GM18508 (cell line): Measurements from ENCODE around the gene ULK2.

Experiments
- ATAC-seq: cut with Tn5 transposase; IDR thresholded peaks from one replicate; pipeline ENCODE4 v1.9.1; 2021; ENCODE audit warnings: moderate number of reproducible peaks; ENCODE audit not compliant: insufficient read depth, unreplicated experiment

Gene ULK2

DNA sequence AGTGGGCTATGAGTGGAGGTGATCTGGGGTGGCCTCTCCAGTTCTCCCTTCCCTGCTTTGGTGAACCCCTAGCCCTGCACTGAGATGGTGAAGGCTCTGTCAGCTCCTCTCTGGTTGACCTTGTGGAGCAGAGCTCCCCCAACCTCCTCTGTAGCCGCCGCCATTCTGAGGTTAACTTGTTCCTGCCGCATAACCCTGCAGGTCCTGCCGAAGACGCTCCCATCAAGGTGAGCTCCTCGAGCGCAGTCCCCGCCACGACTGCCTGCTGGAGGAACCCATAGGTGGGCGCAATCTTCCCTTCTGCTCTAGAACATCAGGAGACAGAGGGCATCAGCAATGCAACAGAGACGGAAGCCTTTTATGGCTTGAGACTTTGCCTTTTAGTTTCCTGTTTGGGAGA is 136.1 kb downstream of the ULK2 start:
- ATAC-seq: no peak

DNA sequence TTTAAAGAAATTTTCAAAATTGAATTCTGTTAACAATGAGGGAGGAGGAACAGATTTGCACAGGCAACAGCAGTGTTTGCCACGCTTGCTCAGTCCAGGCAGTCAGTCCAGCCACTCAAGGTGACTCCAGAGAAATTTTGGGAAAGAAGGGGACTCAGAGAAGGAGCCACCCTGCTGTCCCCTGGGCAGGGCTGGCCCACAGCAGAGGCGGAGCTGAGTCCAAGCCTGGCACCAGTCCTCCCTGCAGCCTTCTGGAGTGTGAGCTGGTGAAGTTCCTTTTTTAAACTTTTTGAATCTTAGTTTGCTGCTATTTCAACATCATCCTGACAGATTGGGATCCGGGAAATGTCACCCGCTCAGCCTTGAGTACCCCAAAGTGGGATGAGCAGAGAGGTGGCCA is 136.9 kb downstream of the ULK2 start:
- ATAC-seq: no peak

- ATAC-seq: no peak
These were observed 137.8 kb downstream of the ULK2 start for GRCh38 chr17:19729900-19730299.

DNA sequence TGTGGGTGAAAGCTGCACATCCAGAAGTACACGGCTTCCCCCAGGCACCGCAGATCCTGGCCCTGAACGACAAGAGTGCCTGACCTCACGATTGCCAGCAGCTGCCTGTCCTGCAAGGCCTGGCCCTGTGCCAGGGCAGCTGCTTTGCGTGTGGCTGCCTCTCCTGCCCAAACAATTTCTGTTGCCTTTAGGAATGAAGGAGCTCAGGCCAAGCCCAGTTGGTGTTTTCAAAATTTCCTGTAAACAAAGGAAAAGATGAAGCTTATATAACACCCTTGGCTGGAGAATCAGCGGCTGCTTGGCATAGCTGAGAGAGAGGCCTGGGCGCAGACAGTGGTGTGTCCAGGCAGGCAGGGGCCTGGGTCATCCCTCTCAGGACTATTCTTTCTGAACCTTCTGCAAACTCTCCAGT is 139.6 kb downstream of the ULK2 start:
- ATAC-seq: no peak

GRCh38 chr17:19727501-19728078 is 140.1 kb downstream of the ULK2 start:
- ATAC-seq: no peak

GRCh38 chr17:19726631-19727376 is 140.9 kb downstream of the ULK2 start:
- ATAC-seq: no peak

DNA sequence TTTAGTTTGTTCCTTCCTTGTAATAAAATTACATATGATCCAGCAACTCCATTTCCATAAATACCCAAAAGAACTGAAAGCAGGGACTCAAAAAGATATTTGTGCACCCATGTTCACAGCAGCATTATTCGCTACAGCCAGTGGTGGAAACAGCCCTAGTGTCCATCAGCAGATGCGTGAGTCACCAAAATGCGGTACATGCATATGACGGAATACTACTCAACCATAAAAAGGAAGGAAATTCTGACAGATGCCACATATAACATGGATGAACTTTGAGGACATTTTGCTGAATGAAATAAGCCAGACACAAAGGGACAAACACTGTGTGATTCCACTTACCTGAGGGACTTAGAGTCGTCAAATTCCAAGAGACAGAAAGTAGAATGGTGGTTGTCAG is 142.2 kb downstream of the ULK2 start:
- ATAC-seq: no peak

- no peak for ATAC-seq
These were observed 143.0 kb downstream of the ULK2 start for GRCh38 chr17:19724501-19725420.

- no peak for ATAC-seq
These were observed 143.8 kb downstream of the ULK2 start for GRCh38 chr17:19723964-19724363.
